T-helper 1 cell treated with Interleukin-12 subunit alpha and Interleukin-12 subunit beta and Interleukin-4 antibody, amounts not matched to agents 30 μg/mL and 1 μg/mL, for 36 hours (primary cell): ENCODE measurements around the gene UQCC2.

ENCODE experiments used
- H3K27ac Mint-ChIP-seq: one replicate; pipeline ENCODE4 v1.8.0; 2021; ENCODE audit warnings: mild to moderate bottlenecking, mixed read lengths
- H3K27me3 Mint-ChIP-seq: one replicate; pipeline ENCODE4 v1.8.0; 2021; ENCODE audit warnings: low read depth, mixed read lengths
- H3K36me3 Mint-ChIP-seq: one replicate; pipeline ENCODE4 v1.8.0; 2021; ENCODE audit warnings: low read depth, mixed read lengths
- H3K4me1 Mint-ChIP-seq: one replicate; pipeline ENCODE4 v1.8.0; 2021; ENCODE audit warnings: low read depth, mixed read lengths
- H3K4me3 Mint-ChIP-seq: one replicate; pipeline ENCODE4 v1.8.0; 2021; ENCODE audit warnings: mild to moderate bottlenecking, moderate library complexity, mixed read lengths
- H3K9me3 Mint-ChIP-seq: one replicate; pipeline ENCODE4 v1.8.0; 2021; ENCODE audit warnings: mixed read lengths

Gene UQCC2

DNA sequence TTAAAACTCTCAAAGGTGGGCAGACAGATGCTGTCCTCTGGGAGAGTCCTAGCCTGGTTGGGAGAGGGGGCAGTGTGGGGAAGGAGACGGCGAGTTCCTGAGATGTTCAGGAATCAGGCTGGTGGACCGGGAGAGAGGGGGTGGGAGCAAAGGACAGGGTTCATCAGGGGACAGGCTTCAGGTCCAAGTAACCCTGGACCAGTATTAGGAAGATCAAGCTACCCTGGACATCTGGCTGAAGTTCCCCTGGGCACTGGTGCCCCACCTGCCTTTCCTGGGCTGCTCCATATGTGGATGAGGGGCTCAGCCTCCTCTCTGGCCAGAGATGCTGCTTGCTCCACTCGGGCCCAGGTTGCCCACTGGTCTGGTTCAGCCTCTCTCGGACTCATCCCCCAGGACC is 36.3 kb upstream of the UQCC2 start:
- Mint-ChIP-seq H3K27me3 (peaks cover 10% of the 10 kb centered on the region), H3K36me3 (no peaks in the 10 kb centered on the region), H3K4me1 (no peaks in the 10 kb centered on the region), H3K9me3 (no peaks in the 10 kb centered on the region), H3K27ac (no peak overlapping the region), H3K4me3 (no peak overlapping the region)

DNA sequence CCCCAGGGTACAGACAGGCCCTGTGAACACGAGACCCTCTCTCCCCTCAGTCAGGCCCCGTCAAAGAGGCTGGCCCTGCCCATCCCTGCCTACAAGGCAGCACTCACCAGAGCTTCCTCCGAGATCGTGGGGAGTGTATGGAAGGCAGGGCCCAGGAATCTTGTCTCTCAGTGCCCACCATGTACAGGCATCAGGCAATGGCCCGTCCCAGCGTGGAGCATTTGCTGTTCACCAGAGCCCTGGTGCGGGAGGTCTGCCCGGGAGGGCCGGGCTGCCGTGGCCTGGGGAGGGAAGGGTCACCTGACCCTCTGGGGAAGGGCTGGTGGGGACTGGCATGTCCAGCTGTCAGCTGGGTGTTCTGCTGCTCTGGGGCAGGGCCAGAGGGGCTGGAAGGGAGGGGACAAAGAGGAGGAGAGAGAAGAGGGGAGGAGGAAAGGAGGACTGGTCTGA is 35.2 kb upstream of the UQCC2 start, which contains the start of gene IP6K3:
TSS of gene IP6K3 (minus strand) at position 255 of the 450 bp plus-strand sequence. CDS start 11,429 bp downstream, outside the sequence.
- Mint-ChIP-seq H3K9me3 (no peaks in the 10 kb centered on the region), H3K4me3 (no peak within 1 kb of the TSS), H3K27me3 (peaks cover 14% of the 10 kb centered on the region), H3K36me3 (no peaks in the 10 kb centered on the region), H3K4me1 (no peaks in the 10 kb centered on the region), H3K27ac (no peak within 1 kb of the TSS)

DNA sequence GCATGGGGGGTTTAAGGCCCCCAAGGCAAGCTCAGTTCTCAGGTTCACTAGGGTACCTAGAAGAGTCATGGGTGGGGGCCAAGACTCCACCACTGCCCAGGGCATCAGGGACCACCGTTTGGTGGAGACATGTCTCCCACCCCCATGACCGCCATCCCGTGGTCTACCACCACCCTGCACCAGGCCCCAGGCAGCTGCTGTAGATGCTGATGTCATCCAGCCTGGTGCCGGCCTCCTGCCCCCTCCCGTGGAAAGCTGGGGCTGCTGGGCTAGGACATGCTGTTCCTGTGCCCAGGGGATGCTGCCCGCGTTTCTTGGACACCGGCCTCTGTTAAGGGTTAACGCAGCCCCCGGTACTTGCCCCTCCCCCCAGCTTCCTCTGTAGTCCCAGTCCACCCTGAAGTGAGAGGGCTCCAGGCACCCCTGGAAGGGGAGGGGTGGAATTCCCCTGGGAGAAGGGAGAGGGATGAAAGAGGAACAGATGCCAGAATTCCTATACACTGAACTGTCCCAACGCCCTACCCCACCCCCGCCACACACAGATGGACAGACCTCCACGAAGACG is 34.6 kb upstream of the UQCC2 start:
- Mint-ChIP-seq H3K4me1 (no peaks in the 10 kb centered on the region), H3K27me3 (peaks cover 14% of the 10 kb centered on the region), H3K27ac (no peak overlapping the region), H3K9me3 (no peaks in the 10 kb centered on the region), H3K4me3 (no peak overlapping the region), H3K36me3 (no peaks in the 10 kb centered on the region)

DNA sequence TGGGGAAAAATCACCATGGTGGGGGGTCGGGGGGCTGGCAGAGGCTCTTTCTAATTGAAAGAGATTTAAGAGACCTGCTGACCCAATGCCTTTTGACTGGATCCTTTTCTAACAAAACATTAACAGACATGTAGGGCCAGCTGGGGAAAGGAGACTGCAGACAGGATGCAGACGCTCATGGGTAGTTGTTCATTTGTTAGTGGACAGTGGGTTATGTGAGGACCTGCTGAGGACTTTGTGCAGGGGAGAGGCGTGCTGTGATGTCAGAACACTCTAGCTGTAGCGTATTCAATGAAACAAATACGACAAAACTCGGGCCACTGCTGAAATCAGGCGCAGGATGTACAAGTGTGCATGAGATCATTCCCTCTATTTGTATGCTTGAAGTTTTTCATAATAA is 34.0 kb upstream of the UQCC2 start:
- H3K4me3 Mint-ChIP-seq, result no peak overlapping the region
- no peaks in the 10 kb centered on the region for H3K36me3 Mint-ChIP-seq
- H3K4me1 Mint-ChIP-seq, result no peaks in the 10 kb centered on the region
- H3K27ac Mint-ChIP-seq, result no peak overlapping the region
- H3K9me3 Mint-ChIP-seq, result no peaks in the 10 kb centered on the region
- peaks cover 14% of the 10 kb centered on the region for H3K27me3 Mint-ChIP-seq

DNA sequence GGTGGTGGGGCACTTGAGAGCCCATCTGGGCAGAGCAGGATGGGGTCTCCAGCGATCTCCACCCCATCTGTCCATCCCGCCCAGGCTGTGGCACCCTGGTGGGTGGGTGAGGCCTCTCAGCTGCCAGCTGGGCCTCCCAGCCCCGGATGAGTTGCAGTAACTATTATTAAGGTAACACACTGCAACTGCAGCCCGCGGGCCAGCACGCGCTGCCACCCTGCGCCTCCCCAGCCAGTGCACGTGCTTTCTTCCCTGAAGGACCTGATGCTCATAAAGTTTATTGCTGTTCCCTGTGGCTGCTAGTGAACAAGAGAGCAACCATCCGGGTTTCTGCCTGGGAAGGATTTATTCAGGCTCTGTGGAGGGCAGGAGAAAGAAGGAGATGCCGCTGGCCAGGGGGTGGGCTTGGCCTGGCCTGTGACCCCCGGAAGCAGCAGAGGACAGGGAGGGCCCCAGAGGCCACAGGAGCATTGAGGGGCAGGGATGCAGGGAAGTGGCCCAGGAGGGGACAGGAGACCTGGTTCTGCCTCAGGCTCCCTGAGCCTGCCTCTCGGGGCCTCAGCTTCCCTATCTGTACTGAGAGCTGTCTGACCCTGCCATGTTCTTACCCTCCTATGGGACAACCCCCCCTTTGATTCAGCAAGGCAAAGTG is 33.5 kb upstream of the UQCC2 start:
- H3K4me3 Mint-ChIP-seq, result no peak overlapping the region
- no peak overlapping the region for H3K27ac Mint-ChIP-seq
- no peaks in the 10 kb centered on the region for H3K36me3 Mint-ChIP-seq
- H3K27me3 Mint-ChIP-seq, result peaks cover 14% of the 10 kb centered on the region
- H3K4me1 Mint-ChIP-seq, result no peaks in the 10 kb centered on the region
- no peaks in the 10 kb centered on the region for H3K9me3 Mint-ChIP-seq

DNA sequence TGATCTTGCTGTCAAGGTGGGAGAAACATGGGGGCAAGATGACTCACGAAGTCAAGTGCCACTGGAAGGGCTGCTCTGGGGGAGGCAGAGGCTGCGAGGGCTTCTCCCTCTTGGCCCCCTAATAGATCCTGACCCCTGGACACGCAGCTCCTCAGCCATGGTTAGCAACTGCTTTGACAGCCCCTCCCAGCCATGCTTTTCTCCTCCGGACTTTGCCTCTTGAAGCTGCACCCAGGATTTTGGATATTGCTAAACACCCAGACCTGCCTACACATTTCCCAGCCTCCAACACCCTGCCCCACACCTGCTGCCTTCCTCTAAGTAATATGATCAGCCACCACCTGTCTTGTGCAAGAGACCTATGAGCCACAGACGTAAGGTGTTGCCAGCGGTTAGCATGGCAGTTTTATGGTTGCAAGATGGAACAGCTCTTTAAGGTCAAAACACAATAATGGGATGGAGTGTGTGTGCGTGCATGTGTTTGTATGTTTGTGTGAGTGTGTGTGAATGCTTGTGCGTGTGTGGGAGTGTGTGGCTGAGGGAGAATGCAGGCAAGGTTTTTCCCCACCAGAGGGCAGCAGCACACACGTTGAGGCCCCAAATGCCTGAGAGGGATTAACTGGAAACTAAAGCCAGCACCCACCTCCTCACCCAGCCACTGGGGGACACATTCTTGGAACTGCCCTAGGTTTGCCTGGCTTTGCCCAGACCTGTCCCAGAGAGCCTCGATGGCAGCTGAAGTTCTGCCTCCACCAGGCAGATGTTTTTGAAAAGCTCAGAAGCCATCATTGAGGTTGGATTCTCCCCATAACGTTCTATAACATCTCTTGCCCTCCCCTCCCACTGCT is 32.7 kb upstream of the UQCC2 start:
- H3K27me3 Mint-ChIP-seq, result peaks cover 14% of the 10 kb centered on the region
- no peaks in the 10 kb centered on the region for H3K4me1 Mint-ChIP-seq
- H3K36me3 Mint-ChIP-seq, result no peaks in the 10 kb centered on the region
- H3K27ac Mint-ChIP-seq, result no peak overlapping the region
- H3K4me3 Mint-ChIP-seq, result no peak overlapping the region
- H3K9me3 Mint-ChIP-seq, result no peaks in the 10 kb centered on the region

DNA sequence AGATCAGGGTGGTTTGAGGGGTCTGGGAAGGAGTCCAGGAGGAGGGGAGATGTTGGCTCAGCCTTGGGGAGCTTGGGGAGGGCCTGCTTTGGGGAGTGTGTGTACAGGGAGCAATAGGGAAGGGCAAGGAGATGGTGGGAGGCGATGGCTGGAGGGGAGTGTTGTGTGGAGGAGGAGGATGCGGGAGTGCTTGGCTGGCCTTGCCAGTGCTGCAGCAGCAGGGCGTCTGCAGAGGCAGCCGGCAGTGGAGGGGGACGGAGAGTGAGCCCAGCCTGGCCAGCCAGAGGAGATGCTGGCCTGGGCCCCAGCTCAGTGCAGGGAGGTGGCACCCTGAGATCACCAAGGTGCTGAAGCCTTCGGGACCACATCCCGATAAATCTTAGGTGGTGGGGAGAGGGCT is 31.3 kb upstream of the UQCC2 start:
- no peaks in the 10 kb centered on the region for H3K36me3 Mint-ChIP-seq
- H3K9me3 Mint-ChIP-seq, result no peaks in the 10 kb centered on the region
- no peaks in the 10 kb centered on the region for H3K4me1 Mint-ChIP-seq
- no peak overlapping the region for H3K27ac Mint-ChIP-seq
- H3K4me3 Mint-ChIP-seq, result no peak overlapping the region
- H3K27me3 Mint-ChIP-seq, result peaks cover 14% of the 10 kb centered on the region

DNA sequence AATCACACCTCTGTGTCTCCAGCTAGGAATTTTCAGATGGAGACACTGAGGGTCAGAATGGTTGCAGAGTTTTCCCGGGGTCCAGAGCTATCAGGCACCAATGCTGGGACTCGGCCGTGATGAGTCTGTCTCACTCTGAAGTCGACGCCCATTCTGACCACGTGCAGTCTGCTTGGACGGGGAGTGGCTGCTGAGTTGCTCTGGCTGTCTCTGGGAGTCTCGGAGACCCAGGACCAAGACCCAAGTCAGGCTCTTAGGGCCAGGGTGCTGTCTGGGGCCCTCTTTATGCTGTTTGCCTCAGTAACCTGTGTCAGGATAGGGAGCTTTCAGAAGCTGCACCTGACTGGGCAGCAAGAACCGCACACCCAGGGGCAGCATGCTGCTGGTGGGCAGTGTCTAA is 30.6 kb upstream of the UQCC2 start:
- no peak overlapping the region for H3K4me3 Mint-ChIP-seq
- no peaks in the 10 kb centered on the region for H3K9me3 Mint-ChIP-seq
- H3K4me1 Mint-ChIP-seq, result no peaks in the 10 kb centered on the region
- no peaks in the 10 kb centered on the region for H3K36me3 Mint-ChIP-seq
- no peak overlapping the region for H3K27ac Mint-ChIP-seq
- H3K27me3 Mint-ChIP-seq, result peaks cover 11% of the 10 kb centered on the region

DNA sequence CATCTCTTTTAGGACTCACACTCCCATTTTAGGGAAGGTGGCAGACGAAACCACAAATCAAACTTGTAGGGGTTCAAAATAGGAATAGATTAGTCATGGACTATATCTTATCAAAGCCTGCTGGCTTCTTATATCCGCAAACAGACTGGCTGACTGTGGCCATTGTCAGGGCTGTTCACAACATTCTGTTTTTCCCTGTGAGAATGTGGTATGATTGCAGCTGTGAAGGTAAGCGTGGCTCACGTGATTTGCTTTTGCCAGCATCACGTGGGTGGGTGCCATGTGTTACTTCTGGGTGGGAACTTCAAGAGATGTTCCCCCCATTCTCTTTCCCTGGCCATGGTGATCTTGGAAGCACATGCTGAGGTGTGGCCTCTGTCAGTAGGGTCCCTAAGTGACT is 29.3 kb upstream of the UQCC2 start:
- Mint-ChIP-seq H3K27me3 (peaks cover 10% of the 10 kb centered on the region), H3K9me3 (no peaks in the 10 kb centered on the region), H3K4me1 (no peaks in the 10 kb centered on the region), H3K27ac (no peak overlapping the region), H3K36me3 (no peaks in the 10 kb centered on the region), H3K4me3 (no peak overlapping the region)

DNA sequence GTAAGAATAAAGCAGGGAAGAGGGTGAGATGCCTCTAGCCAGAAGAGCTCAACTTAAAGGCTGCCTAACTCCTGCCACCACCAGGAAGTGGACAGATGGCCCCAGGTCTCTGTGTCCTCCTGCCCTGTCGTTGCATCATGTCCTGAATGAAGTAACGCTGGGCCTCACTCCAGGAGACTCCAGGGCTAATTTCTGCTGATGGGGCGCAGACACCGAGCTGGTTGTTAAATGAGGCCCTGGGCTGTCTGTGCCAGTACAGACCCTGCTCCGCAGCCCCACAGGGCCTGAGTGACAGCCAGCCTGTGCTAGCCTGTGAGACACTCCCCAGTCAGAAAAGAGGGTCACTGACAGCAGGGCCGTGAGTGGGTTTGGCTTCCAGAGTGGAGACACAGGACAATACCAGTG is 28.7 kb upstream of the UQCC2 start:
- Mint-ChIP-seq H3K4me1 (no peaks in the 10 kb centered on the region), H3K9me3 (no peaks in the 10 kb centered on the region), H3K36me3 (no peaks in the 10 kb centered on the region), H3K27ac (no peak overlapping the region), H3K27me3 (peaks cover 10% of the 10 kb centered on the region), H3K4me3 (no peak overlapping the region)

DNA sequence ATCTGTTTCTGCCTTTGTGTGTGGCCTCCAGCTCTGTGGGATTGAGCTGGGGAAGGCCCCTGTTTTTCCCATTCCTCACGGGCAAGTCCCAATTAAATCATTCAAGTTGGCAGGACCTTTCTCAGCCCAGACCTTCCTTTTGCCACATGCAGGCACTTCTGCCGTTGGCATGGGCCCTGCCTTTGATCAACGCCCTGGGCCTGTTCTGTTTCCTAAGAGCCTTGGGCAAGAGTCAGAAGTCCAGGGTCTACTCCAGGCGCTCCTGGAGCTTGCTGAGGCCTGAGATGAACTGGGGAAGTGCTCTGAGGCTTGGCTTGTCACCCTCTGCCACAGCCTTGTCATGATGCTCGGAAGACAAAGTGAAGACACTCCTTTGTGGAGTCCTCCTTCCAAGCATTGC is 28.1 kb upstream of the UQCC2 start:
- no peaks in the 10 kb centered on the region for H3K4me1 Mint-ChIP-seq
- H3K27ac Mint-ChIP-seq, result no peak overlapping the region
- H3K36me3 Mint-ChIP-seq, result no peaks in the 10 kb centered on the region
- no peak overlapping the region for H3K4me3 Mint-ChIP-seq
- H3K27me3 Mint-ChIP-seq, result peaks cover 10% of the 10 kb centered on the region
- H3K9me3 Mint-ChIP-seq, result no peaks in the 10 kb centered on the region

DNA sequence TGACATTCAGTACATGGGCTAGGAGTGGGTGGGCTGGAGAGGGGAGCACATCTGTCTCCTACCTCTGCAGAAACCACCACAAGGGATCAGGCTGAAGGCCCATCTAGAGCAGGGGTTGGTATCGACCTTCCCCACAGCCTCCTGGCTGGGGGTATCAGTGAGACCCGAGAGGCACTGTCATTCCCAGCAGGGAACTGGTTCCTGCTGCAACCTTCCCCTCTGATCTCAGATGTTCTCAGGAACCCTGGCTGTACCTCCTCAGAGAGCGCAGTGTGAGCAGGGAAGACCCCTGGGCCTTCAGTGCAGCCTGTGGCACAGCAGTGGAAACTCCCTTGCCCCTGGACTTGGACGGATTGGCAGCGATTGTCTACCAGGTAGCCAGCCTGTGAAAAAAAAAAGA is 27.4 kb upstream of the UQCC2 start:
- Mint-ChIP-seq H3K36me3 (no peaks in the 10 kb centered on the region), H3K4me1 (no peaks in the 10 kb centered on the region), H3K4me3 (no peak overlapping the region), H3K9me3 (no peaks in the 10 kb centered on the region), H3K27ac (no peak overlapping the region), H3K27me3 (peaks cover 6% of the 10 kb centered on the region)

DNA sequence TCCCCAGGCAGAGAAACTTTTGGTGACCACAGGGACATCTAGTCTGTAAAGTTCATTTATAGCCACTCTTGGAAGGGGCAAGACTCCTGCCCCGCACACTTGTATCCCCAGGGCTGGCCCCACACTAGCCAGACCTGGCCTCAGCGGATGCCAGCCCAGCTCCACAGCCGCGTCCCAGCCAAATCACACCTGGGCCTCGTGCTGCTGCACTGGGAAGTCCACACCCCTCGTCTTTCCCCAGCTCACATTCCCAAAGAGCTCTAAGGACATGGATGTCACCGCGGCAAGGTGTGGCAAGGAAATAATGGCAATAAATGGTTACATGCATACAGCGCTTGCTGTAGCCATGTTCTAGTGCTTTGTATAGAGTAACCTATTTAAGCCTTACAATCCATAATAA is 26.7 kb upstream of the UQCC2 start:
- no peaks in the 10 kb centered on the region for H3K4me1 Mint-ChIP-seq
- H3K27me3 Mint-ChIP-seq, result peaks cover 6% of the 10 kb centered on the region
- H3K4me3 Mint-ChIP-seq, result no peak overlapping the region
- H3K36me3 Mint-ChIP-seq, result no peaks in the 10 kb centered on the region
- no peak overlapping the region for H3K27ac Mint-ChIP-seq
- no peaks in the 10 kb centered on the region for H3K9me3 Mint-ChIP-seq

DNA sequence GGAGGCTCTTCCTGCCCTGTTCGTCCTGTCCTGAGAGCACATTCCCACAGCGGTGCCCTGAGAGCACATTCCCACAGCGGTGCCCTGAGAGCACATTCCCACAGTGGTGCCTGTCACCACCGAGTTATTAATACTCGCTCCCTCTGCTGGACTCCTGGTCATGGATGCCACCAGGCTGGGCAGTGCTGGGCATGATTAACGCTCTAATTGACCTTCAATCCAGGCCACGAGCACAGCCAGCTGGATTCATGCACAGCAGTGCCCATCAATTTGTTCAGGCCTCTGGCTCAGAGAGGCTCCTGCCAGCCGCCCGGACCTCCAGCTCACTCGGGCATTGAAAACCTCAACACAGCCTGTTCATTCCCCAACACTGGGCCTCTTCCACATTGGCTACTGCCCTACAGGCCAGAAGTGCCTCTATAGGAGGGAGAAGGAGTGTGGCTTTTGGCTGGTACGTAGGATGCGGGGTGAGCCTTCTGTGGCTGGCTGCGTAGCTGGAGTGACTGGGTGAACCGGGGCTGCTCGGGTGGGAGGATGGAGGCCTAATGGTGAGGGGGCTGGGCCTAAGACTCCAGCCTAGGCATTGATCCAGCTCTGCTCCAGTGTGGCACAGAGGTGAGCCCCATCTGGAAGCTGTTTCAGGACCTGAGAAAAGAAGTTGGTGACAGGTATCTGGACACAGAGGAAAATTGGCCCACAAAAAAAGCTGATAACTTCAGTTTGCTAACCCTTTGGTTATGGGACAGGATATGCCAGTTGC is 25.9 kb upstream of the UQCC2 start:
- peaks cover under 1% of the 10 kb centered on the region for H3K27me3 Mint-ChIP-seq
- no peaks in the 10 kb centered on the region for H3K36me3 Mint-ChIP-seq
- H3K9me3 Mint-ChIP-seq, result no peaks in the 10 kb centered on the region
- no peak overlapping the region for H3K4me3 Mint-ChIP-seq
- no peak overlapping the region for H3K27ac Mint-ChIP-seq
- no peaks in the 10 kb centered on the region for H3K4me1 Mint-ChIP-seq
